H1 (cell line): ENCODE data around the gene HSCB. TPM values are rescaled to one million over a fixed set of nuclear protein-coding genes. Genes with fewer than 3 reads are reported as not detected.

ENCODE experiments used
- CBX5 ChIP-seq: fragments of 300-800, 300-1000 bp; sonication (generic); IDR thresholded peaks from 2 replicates; pipeline ENCODE4 v1.7.1; 2016; ENCODE audit warnings: antibody characterized with exemption, low read length, low read depth
- JUND ChIP-seq: IDR thresholded peaks from 2 replicates; pipeline ENCODE4 v1.6.1; 2011; ENCODE audit warnings: mild to moderate bottlenecking, improper control_type of control experiment, low read length
- MAFK ChIP-seq: IDR thresholded peaks from 2 replicates; pipeline ENCODE4 v1.6.1; 2012; ENCODE audit warnings: low read depth, mild to moderate bottlenecking, improper control_type of control experiment, low read length
- MAX ChIP-seq: IDR thresholded peaks from 2 replicates; pipeline ENCODE4 v1.6.1; 2012; ENCODE audit warnings: inconsistent platforms
- SIN3A ChIP-seq, 2 experiments: IDR thresholded peaks in 1 of 2; conservative IDR thresholded peaks in 1 of 2; 2 replicates each; pipeline ENCODE4 v1.6.1; 2011 to 2012; ENCODE audit warnings: low read length in 2 of 2, improper control_type of control experiment in 1 of 2, low read depth in 1 of 2, mild to moderate bottlenecking in 1 of 2
- SRF ChIP-seq: IDR thresholded peaks from 2 replicates; pipeline ENCODE4 v1.6.1; 2011; ENCODE audit warnings: mild to moderate bottlenecking, low read depth, low read length, moderate library complexity
- polyA plus RNA-seq, 7 experiments: library from polyadenylated mRNA; depleted of rRNA in 3 of 7; stranded (reverse) in 5 of 7; unstranded in 2 of 7; fragments of >200 nt in 5 of 7; fragments of 200-250 nt in 2 of 7; gene quantifications; 1 replicate in 5 of 7; 2 replicates in 1 of 7; 4 replicates in 1 of 7; pipeline versions ENCODE4 v1.2.1 to v1.2.3, GENCODE V29; 2011 to 2013; ENCODE audit warnings: missing spikeins in 2 of 7, mixed read lengths in 2 of 7
- total RNA-seq: library from RNA; stranded (reverse); fragmentation: NEBNext Ultra II Directional; extraction: Animal tissue kit (Norgen Biotek cat#: 25700); gene quantifications from 2 replicates; pipeline ENCODE4 v1.2.1, GENCODE V29; 2021

HSCB gene
- total and polyA plus RNA-seq, 2 of the 8 experiments (the other 6 are each of a cell fraction or from before 2014, with no cell fraction given): 14.7 to 16.6 TPM

- TF ChIP-seq JUND: no peak
- no peak for TF ChIP-seq CBX5
- no peak for TF ChIP-seq SIN3A (conservative IDR thresholded peaks at IDR 0.05 in 1 of 2, IDR thresholded peaks at IDR 0.05 in 1 of 2; ENCODE audit: low read depth in 1 of 2, low read length in 2 of 2)
- TF ChIP-seq MAFK: no peak
- no peak for TF ChIP-seq SRF
- no peak for TF ChIP-seq MAX
Measured at GRCh38 chr22:28730179-28730578, 11.7 kb upstream of the HSCB start (continued).
